Activated naive CD4-positive, alpha-beta T cell treated with anti-CD3 and anti-CD28 coated beads, Interleukin-2, amount 50 U/mL, for 72 hours (primary cell): ENCODE results near the gene TTC21B. TPM values are rescaled to one million over a fixed set of nuclear protein-coding genes. Genes with fewer than 3 reads are reported as not detected.
A peak's percentile ranks its signal among the peaks of the same experiment; 100 is the strongest.

Source experiments
- ATAC-seq, 2 donors: fragments of 150-1000 bp; cut with Tn5 transposase; 2 replicates each; pipeline ENCODE4 v1.10.0; 2021; ENCODE audit warnings: mild to moderate bottlenecking in 2 of 2, moderate library complexity in 2 of 2
- DNase-seq, 2 donors: peaks; one replicate each; pipeline ENCODE4 v3.0.0; 2021 to 2022; ENCODE audit warnings: low spot score in 2 of 2
- H3K27ac Mint-ChIP-seq, 2 donors: one replicate each; pipeline ENCODE4 v1.8.0; 2022; ENCODE audit warnings: mild to moderate bottlenecking in 2 of 2, mixed read lengths in 2 of 2
- H3K36me3 Mint-ChIP-seq, 2 donors: one replicate each; pipeline ENCODE4 v1.8.0; 2022; ENCODE audit warnings: mixed read lengths in 2 of 2
- H3K9me3 Mint-ChIP-seq, 2 donors: one replicate each; pipeline ENCODE4 v1.8.0; 2022; ENCODE audit warnings: mixed read lengths in 2 of 2
- total RNA-seq, 2 donors: library from RNA; stranded (reverse); gene quantifications; one replicate each; pipeline ENCODE4 v1.2.3, GENCODE V29; 2022

The TTC21B gene
- total RNA-seq, 2 donors from 2014 or later: 22.6 to 27.3 TPM

DNA sequence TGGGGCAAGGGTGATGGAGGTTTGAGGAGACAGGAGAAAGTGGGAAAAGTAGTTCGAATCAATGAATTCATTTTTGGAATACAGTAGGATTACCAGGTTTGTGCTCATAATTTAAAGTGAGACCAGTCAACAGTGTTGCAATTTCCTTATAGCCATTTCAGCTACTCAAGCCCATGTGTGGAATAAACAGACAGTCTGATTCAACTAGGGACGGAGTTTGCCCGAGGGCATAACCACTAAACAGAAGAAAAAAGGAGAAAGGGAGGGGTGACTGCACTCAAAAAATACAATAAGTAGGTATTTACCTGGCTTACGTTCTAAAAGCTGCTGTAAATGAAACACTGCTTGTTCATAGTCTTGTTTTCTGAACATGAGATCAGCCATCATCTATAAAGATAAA lies 55.2 kb downstream of the TTC21B start:
- no peak for ATAC-seq
- H3K27ac Mint-ChIP-seq: peak overlapping the region in 1 of 2 donors; percentile 51
- H3K9me3 Mint-ChIP-seq: no peaks in the 10 kb centered on the region
- H3K36me3 Mint-ChIP-seq: peaks cover 26 to 31% of the 10 kb centered on the region in 2 donors
- DNase-seq: no peak

DNA sequence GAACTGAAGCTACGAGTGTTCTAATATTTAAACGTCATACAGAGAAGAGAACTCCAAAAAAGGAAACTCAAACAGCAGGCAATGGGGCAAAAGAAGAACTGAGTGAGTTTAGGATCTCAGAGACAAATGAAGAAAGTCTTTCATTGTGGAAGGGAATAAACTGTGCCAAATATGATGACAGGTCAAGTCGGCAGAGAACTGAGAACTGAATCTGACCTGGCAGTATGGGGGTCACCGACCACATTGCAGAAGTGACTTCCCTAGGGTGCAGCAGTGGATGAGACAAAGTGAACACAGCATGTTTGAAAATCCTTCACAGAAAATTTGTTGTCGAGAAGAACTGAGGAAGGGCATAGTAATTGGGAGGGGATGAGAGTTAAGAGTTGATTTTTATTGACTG lies 55.9 kb downstream of the TTC21B start:
- no peak for ATAC-seq
- peaks cover 25 to 26% of the 10 kb centered on the region in 2 donors for H3K36me3 Mint-ChIP-seq

DNA sequence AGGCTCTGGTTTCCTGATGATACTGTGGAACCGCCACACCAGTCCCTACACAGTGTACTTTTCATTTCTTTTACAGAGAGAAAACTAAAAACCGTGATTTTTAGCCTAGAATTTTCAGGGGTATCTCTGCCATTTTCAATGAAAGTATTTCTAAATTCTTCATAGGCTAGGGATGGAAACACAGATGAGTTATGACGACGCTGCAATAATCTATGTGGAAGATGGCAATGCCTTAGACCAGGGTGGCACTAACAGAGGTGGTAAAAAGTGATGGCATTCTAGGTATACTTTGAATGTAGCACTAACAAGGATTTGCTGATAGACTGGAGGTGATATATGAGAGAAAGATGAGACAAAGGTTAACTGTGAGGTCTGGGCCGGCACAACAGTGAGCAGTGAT lies 56.5 kb downstream of the TTC21B start:
- ATAC-seq (no peak), DNase-seq (no peak)
- Mint-ChIP-seq H3K36me3 (peaks cover 25 to 26% of the 10 kb centered on the region in 2 donors), H3K27ac (no peak overlapping the region), H3K9me3 (no peaks in the 10 kb centered on the region)

More for the DNA sequence above, 55.9 kb downstream of the TTC21B start:
- Mint-ChIP-seq H3K9me3 (no peaks in the 10 kb centered on the region), H3K27ac (no peak overlapping the region)
- no peak for DNase-seq

DNA sequence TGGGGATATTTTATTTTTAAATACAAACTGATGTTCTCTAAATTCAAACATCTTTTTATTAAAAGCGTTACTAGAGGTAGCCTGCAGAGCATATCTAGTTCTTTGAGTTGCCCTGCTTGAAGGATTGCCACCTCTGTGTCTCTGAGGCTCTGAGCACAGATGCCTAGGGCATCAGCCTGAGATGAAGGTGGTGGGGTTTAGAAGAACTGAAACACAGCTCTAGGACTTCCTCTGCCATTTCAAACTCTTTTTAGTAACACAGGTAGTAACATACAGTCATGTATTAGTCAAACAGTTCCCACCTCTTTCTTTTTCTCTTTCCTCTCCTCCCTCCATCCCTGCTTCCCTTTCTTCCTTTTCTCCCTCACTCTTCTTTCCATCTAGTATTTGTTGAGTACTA lies 57.6 kb downstream of the TTC21B start:
- Mint-ChIP-seq H3K36me3 (peaks cover 25 to 26% of the 10 kb centered on the region in 2 donors), H3K27ac (peak overlapping the region; percentile 9 to 88), H3K9me3 (no peaks in the 10 kb centered on the region)

DNA sequence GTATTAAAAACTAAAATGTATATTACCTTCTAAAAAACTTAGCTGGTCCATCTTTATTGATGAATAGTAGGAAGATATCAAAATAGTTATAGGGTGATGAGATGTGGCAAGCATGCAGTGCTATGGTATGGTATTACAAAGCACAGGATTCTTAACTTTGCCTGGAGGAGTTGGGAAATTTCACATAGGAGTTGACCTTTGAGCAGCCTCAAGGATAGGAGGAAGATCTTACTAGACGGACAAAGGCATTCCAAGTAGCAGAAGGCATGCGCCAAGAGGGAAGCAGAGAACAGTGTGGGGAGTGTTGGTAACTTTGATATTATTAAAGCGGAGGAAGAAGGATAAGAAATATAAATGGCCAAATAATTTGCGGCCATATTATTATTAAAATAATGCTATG lies 60.0 kb downstream of the TTC21B start:
- ATAC-seq: no peak
- Mint-ChIP-seq H3K9me3 (no peaks in the 10 kb centered on the region), H3K36me3 (peaks cover 15 to 26% of the 10 kb centered on the region in 2 donors), H3K27ac (peak overlapping the region in 1 of 2 donors; percentile 6)
- DNase-seq: no peak

More for the DNA sequence above, 57.6 kb downstream of the TTC21B start:
- DNase-seq: no peak
- ATAC-seq: no peak

DNA sequence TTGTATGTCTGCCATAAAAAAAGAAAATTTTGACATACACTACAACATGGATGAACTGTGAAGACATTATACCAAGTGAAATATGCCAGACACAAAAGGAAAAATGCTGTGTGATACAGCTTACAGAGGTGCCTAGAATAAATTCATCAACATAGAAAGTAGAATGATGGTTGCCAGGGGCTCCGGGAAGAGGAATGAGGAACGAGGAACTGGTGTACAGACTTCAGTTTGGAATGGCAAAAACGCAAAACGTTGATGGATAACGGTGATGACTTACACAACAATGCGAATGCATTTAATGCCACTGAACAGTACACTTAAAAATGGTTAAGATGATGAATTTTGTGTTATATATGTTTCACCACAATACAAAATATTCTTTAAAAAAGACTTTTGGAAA lies 61.0 kb downstream of the TTC21B start:
- Mint-ChIP-seq H3K27ac (no peak overlapping the region), H3K36me3 (peaks cover 13 to 16% of the 10 kb centered on the region in 2 donors), H3K9me3 (no peaks in the 10 kb centered on the region)
- DNase-seq (no peak), ATAC-seq (no peak)

DNA sequence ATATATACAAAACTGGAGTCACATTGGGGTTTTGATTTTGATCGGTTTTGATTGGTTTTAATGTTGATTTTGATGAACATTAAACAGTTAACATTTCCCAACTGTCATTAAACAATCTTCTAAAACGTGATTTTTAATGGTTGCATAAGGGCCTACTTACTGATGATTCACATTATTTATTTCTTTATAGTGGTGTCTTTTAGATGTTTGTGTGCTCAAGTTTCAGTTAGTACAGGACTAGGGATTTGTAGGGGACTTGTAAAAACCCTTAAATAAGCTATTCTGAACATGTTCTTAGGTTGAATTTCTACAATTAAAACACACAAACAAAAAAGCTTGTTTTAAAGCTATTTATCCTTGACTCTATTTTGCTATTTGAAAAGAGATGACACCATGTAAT lies 61.6 kb downstream of the TTC21B start:
- no peaks in the 10 kb centered on the region for H3K9me3 Mint-ChIP-seq
- ATAC-seq: no peak
- H3K36me3 Mint-ChIP-seq: peaks cover 7 to 10% of the 10 kb centered on the region in 2 donors
- no peak overlapping the region for H3K27ac Mint-ChIP-seq
- DNase-seq: no peak

DNA sequence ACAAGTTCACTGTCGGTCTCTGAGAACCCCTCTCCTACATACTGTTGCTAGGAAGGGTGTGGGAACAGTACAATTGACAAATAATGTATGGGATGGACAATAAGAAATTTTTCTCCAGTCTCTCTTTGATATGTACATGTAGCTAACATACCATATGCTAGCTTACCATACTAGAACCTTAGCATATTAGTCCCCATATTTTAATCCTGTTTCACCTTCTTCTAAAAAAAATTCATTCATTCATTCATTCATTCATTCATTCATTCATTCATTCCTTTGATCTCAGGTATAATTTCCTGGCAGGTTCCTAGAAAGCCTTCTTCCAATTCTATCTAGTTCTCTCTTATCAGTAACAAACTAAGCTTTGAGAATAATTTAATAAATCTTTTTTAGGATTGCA lies 62.2 kb downstream of the TTC21B start:
- no peak overlapping the region for H3K27ac Mint-ChIP-seq
- no peak for DNase-seq
- no peak for ATAC-seq

DNA sequence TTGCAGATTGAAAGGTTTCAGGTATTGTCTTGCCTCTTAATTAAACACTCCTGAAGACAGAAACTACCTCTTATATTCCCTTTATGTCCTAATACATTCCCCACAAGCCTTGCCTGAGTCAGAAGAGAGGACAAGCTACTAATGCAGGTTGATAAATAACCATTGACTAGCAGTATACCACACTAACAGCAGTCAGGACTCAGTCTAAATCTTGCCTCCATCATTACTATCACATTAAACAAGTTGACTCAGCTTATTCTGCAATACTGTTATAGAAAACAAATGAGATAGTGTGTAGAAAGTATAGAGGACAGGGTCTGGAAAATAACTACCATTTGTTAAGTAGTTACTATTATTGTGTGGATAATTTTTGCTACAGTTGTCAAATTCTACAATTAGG lies 63.8 kb downstream of the TTC21B start:
- no peaks in the 10 kb centered on the region for H3K9me3 Mint-ChIP-seq
- ATAC-seq: no peak
- peaks cover 7 to 9% of the 10 kb centered on the region in 2 donors for H3K36me3 Mint-ChIP-seq
- no peak for DNase-seq
- H3K27ac Mint-ChIP-seq: no peak overlapping the region

More for the DNA sequence above, 62.2 kb downstream of the TTC21B start:
- Mint-ChIP-seq H3K9me3 (no peaks in the 10 kb centered on the region), H3K36me3 (peaks cover 7 to 9% of the 10 kb centered on the region in 2 donors)

DNA sequence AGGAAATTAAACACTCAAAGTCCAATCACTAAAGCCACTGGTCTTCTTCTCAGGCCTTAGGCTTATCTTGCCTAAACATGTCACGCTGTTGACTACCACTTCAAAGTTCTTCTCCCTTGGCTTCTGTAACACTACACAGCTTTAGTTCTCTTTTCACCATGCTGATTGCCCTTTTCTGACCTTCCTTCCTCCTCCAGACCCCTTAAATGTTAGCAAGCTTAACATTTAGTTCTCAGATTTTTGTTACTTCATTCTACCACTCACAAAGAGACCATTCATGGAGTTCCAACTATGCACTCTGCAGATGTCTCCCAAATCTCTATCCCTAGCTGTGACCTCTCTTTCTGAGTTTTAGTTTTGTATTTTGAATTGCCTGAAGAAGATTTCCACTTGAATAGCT lies 64.4 kb downstream of the TTC21B start:
- ATAC-seq: no peak
- Mint-ChIP-seq H3K36me3 (peaks cover 5 to 8% of the 10 kb centered on the region in 2 donors), H3K27ac (peak overlapping the region in 1 of 2 donors; percentile 2), H3K9me3 (no peaks in the 10 kb centered on the region)
- DNase-seq: no peak

DNA sequence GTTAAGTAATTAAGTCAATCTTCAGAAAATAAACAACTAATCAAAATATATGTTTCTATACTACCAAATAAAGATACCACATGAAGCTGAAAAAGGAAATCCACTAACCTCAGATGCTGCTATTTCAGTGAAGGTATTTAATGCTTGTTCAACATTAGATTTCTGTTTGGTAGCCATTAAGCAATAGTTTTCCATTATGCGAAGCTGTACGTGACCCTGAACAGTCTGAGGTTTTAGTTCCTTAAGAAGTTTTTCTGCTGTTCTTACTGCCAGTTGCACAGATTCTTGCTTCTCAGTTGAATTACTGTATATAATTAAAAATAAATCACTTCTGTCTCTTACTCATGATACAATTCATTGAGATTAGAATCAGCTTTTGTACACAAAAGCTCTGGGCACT lies 65.4 kb downstream of the TTC21B start:
- ATAC-seq (no peak), DNase-seq (no peak)
- Mint-ChIP-seq H3K9me3 (no peaks in the 10 kb centered on the region), H3K27ac (peak overlapping the region in 1 of 2 donors; percentile 11), H3K36me3 (no peaks in the 10 kb centered on the region)

DNA sequence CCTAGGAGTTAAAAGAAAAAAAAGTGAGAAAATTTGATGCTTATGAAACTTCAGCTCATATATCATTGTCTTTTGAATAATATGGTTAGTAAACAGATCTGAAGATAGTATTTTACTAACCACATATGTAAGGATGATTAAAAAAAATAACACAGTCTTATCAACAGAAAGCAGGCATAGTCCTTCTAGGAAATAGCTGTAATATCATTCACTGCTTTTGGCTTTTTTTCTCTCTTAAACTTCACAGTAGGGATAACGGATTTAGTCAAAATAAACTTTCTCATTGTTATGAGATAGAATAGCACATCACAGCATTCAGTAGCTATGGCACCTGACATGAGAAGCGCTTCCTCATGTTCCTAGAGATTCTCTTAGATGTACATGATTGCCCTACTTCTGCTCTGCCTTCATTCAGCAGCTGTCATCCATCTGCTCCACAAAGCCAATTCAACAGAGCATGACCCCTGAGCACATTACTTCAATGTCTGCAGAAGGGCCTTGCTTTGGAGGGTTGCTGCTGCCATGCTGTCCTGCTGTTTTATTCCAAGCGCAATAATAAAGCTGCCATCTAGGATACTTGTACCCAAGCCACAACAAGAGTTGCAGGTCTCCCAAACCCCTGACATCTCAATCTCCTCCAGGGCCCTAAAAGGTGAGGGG lies 67.0 kb downstream of the TTC21B start:
- no peak for ATAC-seq
- no peaks in the 10 kb centered on the region for H3K36me3 Mint-ChIP-seq

DNA sequence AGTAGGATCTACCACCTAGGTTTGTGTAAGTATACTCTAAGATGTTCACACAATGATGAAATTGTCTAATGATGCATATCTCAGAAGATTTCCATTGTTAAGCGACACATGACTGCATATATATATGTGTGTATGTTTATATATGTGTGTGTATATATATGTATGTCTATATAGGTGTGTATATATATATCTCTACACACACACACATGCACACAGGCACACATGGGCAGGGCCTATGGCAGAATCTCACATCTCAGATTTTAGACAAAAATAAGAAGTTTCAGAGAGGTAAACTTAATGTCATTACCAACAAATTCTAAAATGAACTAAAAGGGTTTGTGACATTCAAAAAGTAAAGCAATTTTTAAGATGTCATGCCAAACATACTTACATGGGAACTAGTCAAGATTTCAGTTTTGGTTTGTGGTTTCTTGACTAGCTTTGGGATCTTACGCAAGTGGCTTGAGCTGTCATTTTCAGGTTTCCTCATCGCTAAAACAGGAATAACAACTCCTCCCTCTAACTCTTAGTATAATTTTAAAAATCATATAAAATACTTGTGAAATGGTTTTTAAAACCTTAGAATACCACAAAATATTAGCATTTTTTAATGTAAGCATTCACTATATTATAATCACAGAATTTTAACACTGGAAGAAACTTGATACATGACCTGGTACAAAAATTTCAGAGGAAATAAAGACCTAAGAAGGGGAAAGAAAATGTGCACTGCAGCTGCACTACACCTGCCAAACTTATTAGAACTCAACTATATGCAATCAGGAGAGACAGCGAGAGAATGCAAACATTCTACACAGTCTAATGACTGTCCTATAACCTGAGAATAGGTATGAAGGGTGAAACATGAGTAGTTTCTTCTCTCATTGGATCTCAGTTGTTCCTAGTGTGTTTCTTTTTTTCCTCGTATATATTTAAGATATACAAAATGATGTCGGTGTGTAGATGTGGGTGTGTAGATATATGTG lies 75.7 kb downstream of the TTC21B start:
- Mint-ChIP-seq H3K9me3 (no peaks in the 10 kb centered on the region), H3K27ac (peak overlapping the region in 1 of 2 donors; percentile 52), H3K36me3 (peaks cover 4 to 11% of the 10 kb centered on the region in 2 donors)
- ATAC-seq (peak; percentile 63 to 74), DNase-seq (no peak)

More for the DNA sequence above, 67.0 kb downstream of the TTC21B start:
- DNase-seq: no peak
- H3K9me3 Mint-ChIP-seq: no peaks in the 10 kb centered on the region
- H3K27ac Mint-ChIP-seq: no peak overlapping the region

DNA sequence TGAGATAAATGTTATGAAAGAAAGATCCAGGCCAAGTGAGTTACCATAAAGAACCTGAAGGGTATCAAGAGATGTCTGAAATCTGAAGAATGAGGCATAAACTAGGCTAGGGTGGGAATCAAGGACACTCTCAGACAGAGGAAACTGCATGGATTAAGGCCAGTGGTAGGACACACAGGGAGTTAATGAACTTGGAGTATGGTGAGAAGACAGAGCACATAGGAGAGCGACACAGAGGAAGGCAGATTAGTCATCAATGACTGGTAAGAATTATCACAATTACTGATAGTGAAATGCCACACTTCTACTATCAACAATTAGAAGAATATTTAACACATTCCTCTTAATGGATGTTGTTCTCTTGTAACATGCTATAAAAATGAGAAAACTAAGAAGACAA lies 76.9 kb downstream of the TTC21B start:
- Mint-ChIP-seq H3K27ac (peak overlapping the region; percentile 45 to 93), H3K9me3 (no peaks in the 10 kb centered on the region), H3K36me3 (peaks cover 4 to 11% of the 10 kb centered on the region in 2 donors)
- ATAC-seq (peak; percentile 50 to 56), DNase-seq (no peak)

DNA sequence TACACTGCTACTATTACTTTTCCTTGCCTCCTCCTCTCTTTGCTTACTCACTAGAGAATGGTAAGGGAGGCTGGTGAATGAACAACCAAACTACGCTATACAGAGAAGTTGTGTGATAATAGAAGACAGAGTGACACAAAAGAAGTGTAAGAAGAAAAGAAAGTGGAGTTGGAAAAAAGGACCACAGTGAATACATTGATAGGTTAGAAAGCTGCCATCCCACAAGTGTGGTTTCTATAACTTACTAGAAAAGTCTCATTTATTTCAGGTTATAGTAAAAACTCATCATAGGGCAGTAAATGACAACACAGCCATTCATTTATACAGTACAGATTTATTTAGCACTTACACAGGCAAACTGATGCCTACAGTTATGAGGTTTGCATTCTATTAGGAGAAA lies 77.3 kb downstream of the TTC21B start:
- peak overlapping the region; percentile 45 to 93 for H3K27ac Mint-ChIP-seq
- peaks cover 4 to 11% of the 10 kb centered on the region in 2 donors for H3K36me3 Mint-ChIP-seq
- ATAC-seq (peak; percentile 63 to 84), DNase-seq (no peak)
- no peaks in the 10 kb centered on the region for H3K9me3 Mint-ChIP-seq

DNA sequence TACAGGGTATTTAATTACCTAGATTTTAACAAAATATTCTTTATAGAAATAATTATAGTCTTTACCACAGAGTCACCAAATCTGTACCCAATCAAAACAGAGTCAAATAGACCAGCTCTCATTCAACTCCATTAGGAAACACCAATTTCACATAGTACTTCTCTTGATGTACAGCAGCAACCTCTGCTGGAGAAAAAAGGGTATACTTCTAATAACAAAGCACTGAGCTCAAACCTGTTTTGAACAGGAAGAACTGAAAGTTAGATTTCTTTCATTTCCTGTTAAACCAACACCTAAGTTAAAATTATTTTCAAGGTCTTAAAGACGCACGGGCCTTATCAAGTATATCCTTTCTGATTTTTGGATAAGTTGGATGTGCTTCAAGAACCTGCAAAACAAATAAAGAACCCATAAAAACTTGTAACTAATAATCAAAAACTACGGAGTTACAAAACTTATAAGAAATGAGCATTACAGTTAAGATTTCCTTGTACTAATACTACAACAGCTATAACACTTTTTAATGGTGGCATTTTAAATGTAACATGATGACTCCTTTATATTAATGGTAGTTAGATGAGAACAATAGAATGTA lies 79.0 kb downstream of the TTC21B start:
- Mint-ChIP-seq H3K36me3 (peaks cover 0 to 6% of the 10 kb centered on the region in 2 donors), H3K27ac (no peak overlapping the region), H3K9me3 (no peaks in the 10 kb centered on the region)
- no peak for DNase-seq
- peak; percentile 38 to 48 for ATAC-seq
